Right lobe of liver (tissue), 6 donors: Measurements from ENCODE around the gene TNS1. TPM values are rescaled to one million over a fixed set of nuclear protein-coding genes. Genes with fewer than 3 reads are reported as not detected.
A peak's percentile ranks its signal among the peaks of the same experiment; 100 is the strongest.

Experiments
- ATAC-seq, 4 donors: fragments of 200-7000 bp; cut with Tn5 transposase; one replicate each; pipeline ENCODE4 v1.9.1; 2020; ENCODE audit warnings: mild to moderate bottlenecking in 4 of 4, moderate library complexity in 4 of 4
- DNase-seq, 3 donors: peaks; one replicate each; pipeline ENCODE4 v3.0.0-alpha.2; 2020
- H3K27ac ChIP-seq, 3 donors: fragments of 200-600 bp; one replicate each; pipeline ENCODE4 v1.8.0; 2022
- H3K27me3 ChIP-seq, 2 donors: fragments of 200-600 bp; one replicate each; pipeline ENCODE4 v1.8.0; 2022
- H3K36me3 ChIP-seq, 4 donors: fragments of 200-600 bp; sonication (generic) in 1 of 4; one replicate each; pipeline versions ENCODE4 v1.5.1 to v1.8.0; 2017 to 2022; ENCODE audit warnings: control low read depth in 1 of 4
- H3K4me1 ChIP-seq, 4 donors: fragments of 200-600 bp; sonication (generic) in 1 of 4; one replicate each; pipeline versions ENCODE4 v1.5.1 to v1.8.0; 2017 to 2022; ENCODE audit warnings: control low read depth in 1 of 4
- H3K4me3 ChIP-seq, 3 donors: fragments of 200-600 bp; one replicate each; pipeline ENCODE4 v1.8.0; 2022
- H3K9me3 ChIP-seq, 4 donors: fragments of 200-600 bp; sonication (generic) in 1 of 4; one replicate each; pipeline versions ENCODE4 v1.5.1 to v1.8.0; 2017 to 2022; ENCODE audit warnings: control low read depth in 1 of 4
- POLR2A ChIP-seq: fragments of 450-650 bp; IDR thresholded peaks from one replicate; pipeline ENCODE4 v1.6.1; 2017; ENCODE audit warnings: antibody characterized with exemption, mild to moderate bottlenecking
- WGBS: methylation state at CpG from one replicate; pipeline ENCODE4 v1.1.6; 2018; ENCODE audit warnings: low coverage, low lambda C conversion rate; ENCODE audit not compliant: insufficient coverage; ENCODE audit errors: missing lambda C conversion rate; 5-methylcytosine and 5-hydroxymethylcytosine counted together
- intact Hi-C, 2 donors: fragments of 100-400 bp; cut with DNase I; formaldehyde crosslinking; loops; one replicate each; pipeline versions ENCODE4 v1.11.2 to v1.14.1; 2022
- total RNA-seq, 6 experiments: library from RNA; depleted of rRNA in 2 of 6; stranded (reverse); fragments of >200 nt in 2 of 6; fragmentation: NEBNext Ultra II Directional in 3 of 6; extraction: Animal tissue kit (Norgen Biotek cat#: 25700) in 3 of 6; gene quantifications; one replicate each; pipeline versions ENCODE4 v1.1.0 to v1.2.4, GENCODE V29; 2016 to 2023
- TF ChIP-seq, protein P1 (sequence below), 4 donors: fragments of 200-600 bp in 3 of 4; fragments of 450-650 bp in 1 of 4; IDR thresholded peaks; one replicate each; pipeline versions ENCODE4 v1.5.1 to v1.8.0; 2016 to 2022; ENCODE audit warnings: antibody characterized with exemption in 4 of 4, mild to moderate bottlenecking in 2 of 4
- donor health status: DM: no; HTN: yes; CAD: no.
- donor health status: DM: no; HTN: no; CAD: no.
- donor health status: DM: no; HTN: no; CAD: no.
- donor health status: DM: no; HTN: yes; CAD: no.
- donor health status: DM: no; HTN: yes; CAD: no.

TNS1 gene
- total RNA-seq, 6 experiments from 2014 or later = 68.4 to 209 (median 99.2) TPM

DNA sequence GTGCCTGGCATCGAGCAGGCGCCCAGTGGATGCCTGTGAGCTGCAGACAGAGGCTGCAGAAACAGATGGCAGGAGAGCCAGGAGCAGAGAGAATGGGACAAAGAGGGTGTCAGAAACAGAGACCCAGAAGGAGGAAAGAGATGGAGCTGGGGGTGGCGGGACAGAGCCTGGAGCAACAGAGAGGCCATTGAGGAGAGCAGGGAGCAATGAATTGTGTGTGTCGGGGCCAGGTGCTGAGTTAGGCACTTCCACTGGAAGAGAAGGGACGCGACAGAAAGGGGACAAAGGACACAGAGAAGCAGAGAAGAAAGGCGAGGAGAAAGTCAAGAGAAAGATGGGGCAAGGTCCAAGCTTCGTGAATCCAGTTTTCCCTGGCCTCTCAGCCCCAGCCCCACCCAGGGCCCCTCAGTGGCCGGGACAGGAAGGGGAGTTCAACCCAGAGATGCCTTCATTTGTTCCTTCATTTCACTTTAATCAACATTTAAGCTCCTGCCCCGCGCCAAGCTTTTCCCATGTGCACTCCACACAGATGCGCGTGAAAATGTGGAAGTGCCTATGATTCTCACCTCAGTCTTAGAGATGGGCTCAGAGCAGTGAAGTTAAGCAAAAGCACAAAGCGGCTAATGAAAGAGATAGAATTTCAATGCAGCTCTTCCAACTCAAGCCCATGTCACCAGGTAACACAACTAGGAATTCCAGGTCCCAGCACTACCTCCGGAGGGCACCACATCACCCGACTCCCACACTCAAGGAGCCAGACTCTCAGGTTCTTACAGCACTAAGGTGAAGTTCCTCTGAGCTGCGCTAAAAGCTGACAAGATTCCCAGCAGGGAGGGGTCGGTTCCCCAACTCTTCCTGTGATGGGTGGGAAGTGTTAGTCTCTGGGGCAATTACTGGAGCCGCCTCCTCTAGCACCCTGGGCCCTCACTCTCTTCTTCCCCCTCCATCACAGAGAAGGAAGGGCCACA is 55.1 kb downstream of the TNS1 start:
- 85% methylated on average over 16 of the region's 19 CpGs for WGBS
- Histone ChIP-seq H3K4me3 (no peak overlapping the region), H3K4me1 (peaks cover 0 to 19% (median 7%) of the 10 kb centered on the region in 4 donors), H3K27me3 (no peaks in the 10 kb centered on the region), H3K9me3 (no peaks in the 10 kb centered on the region), H3K27ac (no peak overlapping the region), H3K36me3 (no peaks in the 10 kb centered on the region)
- TF ChIP-seq, protein P1, sequence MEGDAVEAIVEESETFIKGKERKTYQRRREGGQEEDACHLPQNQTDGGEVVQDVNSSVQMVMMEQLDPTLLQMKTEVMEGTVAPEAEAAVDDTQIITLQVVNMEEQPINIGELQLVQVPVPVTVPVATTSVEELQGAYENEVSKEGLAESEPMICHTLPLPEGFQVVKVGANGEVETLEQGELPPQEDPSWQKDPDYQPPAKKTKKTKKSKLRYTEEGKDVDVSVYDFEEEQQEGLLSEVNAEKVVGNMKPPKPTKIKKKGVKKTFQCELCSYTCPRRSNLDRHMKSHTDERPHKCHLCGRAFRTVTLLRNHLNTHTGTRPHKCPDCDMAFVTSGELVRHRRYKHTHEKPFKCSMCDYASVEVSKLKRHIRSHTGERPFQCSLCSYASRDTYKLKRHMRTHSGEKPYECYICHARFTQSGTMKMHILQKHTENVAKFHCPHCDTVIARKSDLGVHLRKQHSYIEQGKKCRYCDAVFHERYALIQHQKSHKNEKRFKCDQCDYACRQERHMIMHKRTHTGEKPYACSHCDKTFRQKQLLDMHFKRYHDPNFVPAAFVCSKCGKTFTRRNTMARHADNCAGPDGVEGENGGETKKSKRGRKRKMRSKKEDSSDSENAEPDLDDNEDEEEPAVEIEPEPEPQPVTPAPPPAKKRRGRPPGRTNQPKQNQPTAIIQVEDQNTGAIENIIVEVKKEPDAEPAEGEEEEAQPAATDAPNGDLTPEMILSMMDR (IDR thresholded peaks at IDR 0.05) = peak in 2 of 4 donors; percentile 8 to 19
- TF ChIP-seq POLR2A = no peak
- DNase-seq (no peak), ATAC-seq (no peak)
- intact Hi-C loops = loop anchor here in 1 of 2 donors (5.0 kb wide), 1 partner anchor 40 kb away; no protein-coding TSS in a partner anchor

DNA sequence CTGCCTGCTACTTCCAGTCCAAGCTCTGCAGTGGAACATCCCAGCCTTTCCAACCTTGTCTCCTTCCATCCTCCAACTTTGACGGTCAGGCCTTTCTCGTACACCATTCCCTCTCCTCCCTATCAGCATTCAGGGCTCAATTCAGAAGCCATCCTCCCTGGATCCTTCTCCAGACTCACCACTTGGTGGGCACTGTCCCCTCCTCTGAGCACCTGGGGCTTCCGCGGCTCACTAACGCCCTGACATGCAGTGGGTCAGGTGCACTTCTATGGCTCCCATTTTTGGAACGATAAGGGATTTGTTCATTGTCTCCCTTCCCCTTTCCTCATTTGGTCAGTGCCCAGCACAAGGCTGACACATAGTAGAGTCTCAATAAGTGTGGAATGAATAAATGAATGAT is 56.7 kb downstream of the TNS1 start:
- TF ChIP-seq POLR2A = no peak
- TF ChIP-seq, protein P1 (IDR thresholded peaks at IDR 0.05) = no peak
- Histone ChIP-seq H3K4me3 (no peak overlapping the region), H3K27ac (no peak overlapping the region), H3K27me3 (no peaks in the 10 kb centered on the region), H3K4me1 (peaks cover 0 to 32% (median 12%) of the 10 kb centered on the region in 4 donors), H3K36me3 (no peaks in the 10 kb centered on the region), H3K9me3 (no peaks in the 10 kb centered on the region)
- DNase-seq = peak in 1 of 3 donors; percentile 16
- ATAC-seq = no peak
- 85% methylated on average over 6 of the region's 6 CpGs for WGBS
- intact Hi-C loops = loop anchor here in 1 of 2 donors (5.0 kb wide), 1 partner anchor 41 kb away; no protein-coding TSS in a partner anchor

DNA sequence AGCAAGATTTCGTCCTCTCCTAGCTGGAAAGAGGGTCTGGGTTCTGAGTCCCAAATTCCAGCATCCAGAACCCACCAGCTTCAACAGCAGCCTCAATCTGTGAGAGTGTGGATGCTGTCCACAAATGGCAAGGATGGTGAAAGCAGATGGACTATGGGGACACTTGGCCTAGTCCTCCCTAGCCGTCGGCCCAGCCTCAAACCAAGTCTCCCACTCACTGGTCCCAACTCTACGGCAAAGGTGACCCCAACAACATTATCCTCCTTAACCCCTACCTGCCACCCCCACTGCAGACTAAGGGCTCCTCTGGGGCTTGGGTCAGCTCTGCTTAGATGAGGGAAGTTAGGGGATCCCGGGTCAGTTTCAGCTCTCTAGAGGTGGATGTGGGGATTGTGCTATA is 57.3 kb downstream of the TNS1 start:
- TF ChIP-seq, protein P1 (IDR thresholded peaks at IDR 0.05) = no peak
- TF ChIP-seq POLR2A = no peak
- Histone ChIP-seq H3K4me3 (no peak overlapping the region), H3K36me3 (no peaks in the 10 kb centered on the region), H3K4me1 (peaks cover 0 to 35% (median 14%) of the 10 kb centered on the region in 4 donors), H3K9me3 (no peaks in the 10 kb centered on the region), H3K27me3 (no peaks in the 10 kb centered on the region), H3K27ac (no peak overlapping the region)
- WGBS = 80% methylated on average over 1 of the region's 5 CpGs
- DNase-seq (peak in 1 of 3 donors; percentile 27), ATAC-seq (no peak)
- intact Hi-C loops = loop anchor here in 1 of 2 donors (5.0 kb wide), 1 partner anchor 42 kb away; no protein-coding TSS in a partner anchor

GRCh38 chr2:217944923-217945322 is 57.9 kb downstream of the TNS1 start:
- WGBS = 68% methylated on average over 5 of the region's 8 CpGs
- DNase-seq (peak in 1 of 3 donors; percentile 40), ATAC-seq (no peak)
- TF ChIP-seq, protein P1 (IDR thresholded peaks at IDR 0.05) = no peak
- no peak for TF ChIP-seq POLR2A
- Histone ChIP-seq H3K4me1 (peaks cover 0 to 35% (median 14%) of the 10 kb centered on the region in 4 donors), H3K27ac (no peak overlapping the region), H3K27me3 (no peaks in the 10 kb centered on the region), H3K9me3 (no peaks in the 10 kb centered on the region), H3K36me3 (no peaks in the 10 kb centered on the region), H3K4me3 (no peak overlapping the region)
- intact Hi-C loops = loop anchor here in 1 of 2 donors (5.0 kb wide), 1 partner anchor 42 kb away; no protein-coding TSS in a partner anchor
